Adipose tissue (tissue), 3 donors: ENCODE data around the gene PRXL2B. TPM values are rescaled to one million over a fixed set of nuclear protein-coding genes. Genes with fewer than 3 reads are reported as not detected.

ENCODE experiments used
- H3K27ac ChIP-seq: one replicate; pipeline ENCODE4 v1.5.1; 2013; ENCODE audit warnings: low read depth, low read length
- WGBS, 3 donors: extraction: QIAGEN DNeasy Blood & Tissue Kit; methylation state at CpG; one replicate each; pipeline ENCODE4 v1.1.7; 2013; 5-methylcytosine and 5-hydroxymethylcytosine counted together
- polyA plus RNA-seq, 3 donors: library from polyadenylated mRNA; stranded (reverse); fragments of 200-250 nt; gene quantifications; one replicate each; pipeline ENCODE4 v1.2.3, GENCODE V29; 2013
- donor health status: healthy with polysubstance abuse.
- donor health status: Bipolar disorder and iron deficiency.
- donor health status: healthy.

PRXL2B gene
- polyA plus RNA-seq, 3 donors = 6.5 to 9.8 (median 8.5) TPM

DNA sequence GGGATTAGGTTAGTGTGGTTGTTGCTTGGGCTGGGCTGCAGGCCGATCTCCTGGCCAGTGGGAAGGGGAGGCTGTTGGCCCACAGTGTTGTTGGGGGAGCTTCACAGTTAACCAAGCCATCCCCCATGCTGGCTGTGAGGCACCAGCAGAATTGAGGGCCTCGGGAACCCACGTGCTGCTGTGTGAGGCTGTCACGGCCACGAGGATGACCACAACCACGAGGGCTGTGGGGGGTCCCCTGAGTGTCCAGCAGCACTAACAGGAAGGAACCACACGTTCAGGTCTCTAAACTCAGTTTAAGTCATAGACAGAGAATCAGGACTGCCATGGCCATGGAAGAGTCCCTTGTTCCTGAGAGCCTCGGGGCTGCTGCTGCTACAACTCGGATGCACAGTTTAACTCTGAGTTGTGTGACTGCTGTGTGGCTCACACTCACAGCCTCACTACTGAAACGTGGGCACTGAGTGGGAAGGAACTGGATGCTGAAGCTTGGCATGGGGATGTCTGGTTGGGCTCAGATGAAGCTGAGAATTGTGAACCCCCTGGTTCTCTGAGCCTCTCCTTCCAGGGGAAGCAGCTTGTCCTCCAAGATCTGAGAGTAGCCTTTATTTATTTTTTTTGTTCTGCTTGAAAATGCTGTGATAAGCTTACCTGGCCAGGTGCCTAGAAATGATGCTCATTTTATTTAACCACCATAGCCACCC is 51.0 kb downstream of the PRXL2B start:
- H3K27ac ChIP-seq = no peak overlapping the region
- 69 to 79% (median 78%) methylated on average over 10 of the region's 10 CpGs for WGBS, 3 donors

DNA sequence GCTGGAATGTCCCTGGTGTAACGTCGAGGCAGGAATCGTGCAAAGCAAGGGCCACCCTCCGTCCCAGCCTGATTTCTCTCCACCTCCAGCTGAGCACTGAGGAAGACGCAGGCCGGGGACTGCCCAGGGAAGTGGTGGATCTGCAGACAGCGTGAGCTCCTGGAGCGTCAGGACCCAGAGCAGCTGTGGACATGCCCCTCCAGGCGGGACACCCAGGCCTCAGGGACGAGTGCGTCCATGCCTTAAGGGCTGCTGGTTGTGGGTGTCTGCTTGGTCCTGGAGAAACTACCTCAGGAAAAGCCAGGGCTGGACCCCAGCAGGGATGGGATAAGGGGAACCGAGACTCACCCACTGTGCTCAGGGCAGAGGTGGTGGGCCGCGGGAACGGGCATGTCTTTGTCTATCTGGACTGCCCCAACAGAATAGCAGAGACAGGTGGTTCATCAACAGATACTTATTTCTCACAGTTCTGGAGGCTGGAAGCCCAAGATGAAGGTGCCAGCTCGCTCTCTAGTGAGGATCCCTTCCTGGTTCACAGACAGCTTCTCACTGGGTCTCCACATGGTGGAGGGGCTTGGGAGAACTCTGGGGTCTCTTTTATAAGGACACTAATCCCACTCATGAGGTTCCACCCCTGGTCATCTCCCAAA is 52.0 kb downstream of the PRXL2B start:
- WGBS, 3 donors = 76 to 78% (median 77%) methylated on average over 16 of the region's 16 CpGs

DNA sequence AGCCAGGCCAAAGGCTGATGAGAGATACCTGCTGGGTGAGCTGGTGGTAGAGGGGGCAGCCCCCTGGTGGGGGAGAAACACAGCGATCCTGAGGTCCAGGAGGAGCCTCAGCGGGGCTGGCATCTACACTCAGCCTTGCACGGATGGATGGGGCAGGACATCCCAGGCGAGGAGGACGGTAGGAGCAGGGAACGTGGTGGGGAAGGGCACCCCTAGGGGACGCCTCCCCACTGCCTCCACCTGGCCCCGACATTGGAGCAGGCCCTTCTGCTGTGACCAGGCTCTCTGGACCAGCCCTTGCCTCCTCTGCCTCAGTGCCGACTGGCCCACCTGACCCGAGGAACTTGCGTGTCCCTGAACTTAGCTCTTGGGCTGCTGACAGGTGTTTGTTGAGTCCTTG is 52.6 kb downstream of the PRXL2B start:
- 42 to 63% (median 56%) methylated on average over 11 of the region's 11 CpGs for WGBS, 3 donors
- no peak overlapping the region for H3K27ac ChIP-seq

More for the DNA sequence above, 52.0 kb downstream of the PRXL2B start:
- no peak overlapping the region for H3K27ac ChIP-seq

DNA sequence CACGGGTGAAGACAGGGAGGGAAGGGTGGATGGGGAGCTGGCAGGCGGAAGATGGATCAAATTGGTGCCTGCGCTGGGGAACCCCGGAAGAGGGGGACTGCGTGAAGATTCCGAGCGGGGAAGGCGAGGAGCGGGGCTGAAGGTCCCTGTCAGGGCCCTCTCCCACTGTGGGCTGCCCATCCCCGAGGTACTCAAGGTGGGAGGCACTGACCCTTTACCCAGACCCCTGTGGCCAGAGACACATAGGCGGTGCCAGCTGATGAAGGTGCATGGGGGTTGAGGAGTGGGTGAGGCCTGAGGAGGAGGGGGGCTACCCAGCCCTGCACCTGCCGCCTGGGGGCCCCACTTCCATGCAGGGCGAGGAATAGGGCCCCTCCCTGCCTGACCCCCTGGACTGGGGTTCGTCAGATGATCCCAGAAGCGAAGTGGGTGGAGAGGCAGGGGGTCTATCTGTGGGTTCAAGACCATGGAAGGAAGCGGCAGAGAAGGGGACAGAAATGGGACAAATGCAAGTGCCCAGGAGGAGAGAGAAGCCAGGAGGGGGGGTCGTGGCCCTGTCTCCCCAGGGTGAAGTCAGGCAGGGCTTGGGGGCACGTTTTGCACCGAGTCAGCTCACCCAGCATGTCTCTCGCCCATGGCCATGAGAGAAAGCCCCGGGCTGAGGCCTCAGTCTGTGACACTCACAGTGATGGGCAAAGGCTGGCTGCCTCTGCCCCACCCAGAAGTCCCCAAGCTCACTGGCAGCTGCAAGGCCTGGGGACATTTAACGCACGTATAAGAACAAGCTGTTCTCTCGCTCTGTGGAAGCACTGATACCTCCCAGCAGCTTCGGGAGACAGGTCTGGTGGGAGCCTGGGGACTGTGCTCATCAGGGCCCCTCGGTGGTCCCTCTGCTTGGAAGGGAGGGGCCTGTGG is 53.3 kb downstream of the PRXL2B start:
- 70 to 78% (median 77%) methylated on average over 26 of the region's 26 CpGs for WGBS, 3 donors
- H3K27ac ChIP-seq = no peak overlapping the region

DNA sequence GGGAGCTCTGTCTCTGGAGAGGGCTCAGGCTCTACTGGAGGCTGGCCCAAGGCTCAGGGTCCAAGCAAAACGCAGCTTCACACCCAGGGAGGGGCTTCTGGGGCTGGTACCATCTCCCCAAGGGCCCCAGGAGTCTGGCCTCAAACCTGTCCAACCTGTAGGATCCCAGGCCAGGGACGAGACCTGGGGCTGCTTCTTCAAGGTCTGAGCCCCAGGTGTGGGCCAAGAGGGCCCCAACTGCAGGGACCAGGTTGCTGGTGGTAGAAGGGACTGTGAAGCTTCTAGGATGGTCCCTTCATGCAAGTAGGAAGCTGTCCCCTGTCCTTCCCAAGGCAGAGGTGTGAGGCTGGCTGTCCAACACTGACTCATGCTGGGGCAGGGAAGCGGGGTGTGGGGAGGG is 54.0 kb downstream of the PRXL2B start:
- no peak overlapping the region for H3K27ac ChIP-seq
- 80 to 90% (median 89%) methylated on average over 3 of the region's 3 CpGs for whole genome bisulfite sequencing, 3 donors

Other genes starting within 250 kb of the PRXL2B start
- gene MORN1, start 195.2 kb upstream of the PRXL2B start, polyA plus RNA-seq = 1 to 10 TPM; 3.1 to 5.3 (median 3.2) TPM
- 10 to 100 TPM; 54.8 to 89.2 (median 59.0) TPM for gene RER1, start 194.9 kb upstream of the PRXL2B start, polyA plus RNA-seq
- gene PEX10, start 174.2 kb upstream of the PRXL2B start, polyA plus RNA-seq = 10 to 100 TPM; 13.8 to 30.2 (median 18.8) TPM
- gene PLCH2, start 110.5 kb upstream of the PRXL2B start, polyA plus RNA-seq = 1 to 10 TPM in 1 of 3 donors, under 1 TPM in 2; 0.45 to 2.2 (median 0.62) TPM
- 10 to 100 TPM in 2 of 3 donors, 1 to 10 TPM in 1; 8.9 to 14.5 (median 10.8) TPM for gene PANK4, start 60.2 kb upstream of the PRXL2B start, polyA plus RNA-seq
- gene HES5, start 56.5 kb upstream of the PRXL2B start, polyA plus RNA-seq = under 1 TPM in 2 of 3 donors, not detected in 1; 0.10 to 0.15 TPM
- gene TNFRSF14, start 30.4 kb upstream of the PRXL2B start, polyA plus RNA-seq = 10 to 100 TPM; 21.8 to 92.2 (median 46.4) TPM
- 1 to 10 TPM; 3.0 to 7.0 (median 3.8) TPM for gene MMEL1, start 46.2 kb downstream of the PRXL2B start, polyA plus RNA-seq
- gene TTC34, start 214.9 kb downstream of the PRXL2B start, polyA plus RNA-seq = under 1 TPM; 0.15 to 0.22 (median 0.16) TPM